ENCODE measurements around the gene ASCC2.
"Not testable (repeated sequence)": the region's sequence is repeated elsewhere in the genome, so short reads cannot be mapped to it uniquely, and the experiment has no call there.

Gene ASCC2

GRCh38 chr22:29837741-29838598 lies at the start of gene ASCC2:
Gene ASCC2, minus strand, starts transcription at chr22:29838274. Its CDS starts 5,949 bp downstream, at chr22:29832325.
- peak; percentile 96 for DNase-seq

GRCh38 chr22:29887358-29887757 lies 49.3 kb upstream of the ASCC2 start:
- DNase-seq = no peak

GRCh38 chr22:29886596-29886995 lies 48.5 kb upstream of the ASCC2 start:
- no peak for DNase-seq

GRCh38 chr22:29885610-29886009 lies 47.5 kb upstream of the ASCC2 start:
- no peak for DNase-seq

GRCh38 chr22:29883775-29884097 lies 45.7 kb upstream of the ASCC2 start:
- DNase-seq = no peak

GRCh38 chr22:29883045-29883774 lies 45.1 kb upstream of the ASCC2 start, which contains the start of gene MTMR3:
Gene MTMR3, plus strand, starts transcription at chr22:29883174. Its CDS starts 87,886 bp downstream, at chr22:29971060.
- DNase-seq = peak; percentile 90

GRCh38 chr22:29882716-29883044 lies 44.6 kb upstream of the ASCC2 start:
- DNase-seq = no peak

- no peak for DNase-seq
Observed at GRCh38 chr22:29879753-29880152, 41.7 kb upstream of the ASCC2 start.

- peak; percentile 75 for DNase-seq
Observed at GRCh38 chr22:29877620-29878019, 39.5 kb upstream of the ASCC2 start.

GRCh38 chr22:29873943-29874342 lies 35.9 kb upstream of the ASCC2 start:
- DNase-seq = no peak

- DNase-seq = no peak
Observed at GRCh38 chr22:29872989-29873388, 34.9 kb upstream of the ASCC2 start.

- DNase-seq = no peak
Observed at GRCh38 chr22:29872144-29872893, 34.2 kb upstream of the ASCC2 start.

- DNase-seq = peak; percentile 32
Observed at GRCh38 chr22:29871684-29872083, 33.6 kb upstream of the ASCC2 start.

GRCh38 chr22:29870574-29870973 lies 32.5 kb upstream of the ASCC2 start:
- peak; percentile 31 for DNase-seq

GRCh38 chr22:29867851-29868250 lies 29.8 kb upstream of the ASCC2 start:
- no peak for DNase-seq

GRCh38 chr22:29867260-29867659 lies 29.2 kb upstream of the ASCC2 start:
- DNase-seq = no peak

- DNase-seq = not testable (repeated sequence)
Observed at GRCh38 chr22:29865572-29865971, 27.5 kb upstream of the ASCC2 start.

GRCh38 chr22:29861672-29862297 lies 23.7 kb upstream of the ASCC2 start:
- DNase-seq = no peak

- DNase-seq = no peak
Observed at GRCh38 chr22:29860006-29860766, 22.1 kb upstream of the ASCC2 start.

GRCh38 chr22:29859030-29859429 lies 21.0 kb upstream of the ASCC2 start:
- not testable (repeated sequence) for DNase-seq

- no peak for DNase-seq
Observed at GRCh38 chr22:29856496-29856895, 18.4 kb upstream of the ASCC2 start.

GRCh38 chr22:29855611-29856181 lies 17.6 kb upstream of the ASCC2 start:
- DNase-seq = no peak

Data from fibroblast of skin of right biceps (primary cell).